ENCODE data around the gene PCDHB10.
"Not testable (repeated sequence)": the region's sequence is repeated elsewhere in the genome, so short reads cannot be mapped to it uniquely, and the experiment has no call there.

DNA sequence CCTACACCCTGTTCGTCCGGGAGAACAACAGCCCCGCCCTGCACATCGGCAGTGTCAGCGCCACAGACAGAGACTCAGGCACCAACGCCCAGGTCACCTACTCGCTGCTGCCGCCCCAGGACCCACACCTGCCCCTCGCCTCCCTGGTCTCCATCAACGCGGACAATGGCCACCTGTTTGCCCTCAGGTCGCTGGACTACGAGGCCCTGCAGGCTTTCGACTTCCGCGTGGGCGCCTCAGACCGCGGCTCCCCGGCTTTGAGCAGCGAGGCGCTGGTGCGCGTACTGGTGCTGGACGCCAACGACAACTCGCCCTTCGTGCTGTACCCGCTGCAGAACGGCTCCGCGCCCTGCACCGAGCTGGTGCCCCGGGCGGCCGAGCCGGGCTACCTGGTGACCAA is 3.5 kb upstream of the PCDHB10 start:
- TF ChIP-seq, protein P1, sequence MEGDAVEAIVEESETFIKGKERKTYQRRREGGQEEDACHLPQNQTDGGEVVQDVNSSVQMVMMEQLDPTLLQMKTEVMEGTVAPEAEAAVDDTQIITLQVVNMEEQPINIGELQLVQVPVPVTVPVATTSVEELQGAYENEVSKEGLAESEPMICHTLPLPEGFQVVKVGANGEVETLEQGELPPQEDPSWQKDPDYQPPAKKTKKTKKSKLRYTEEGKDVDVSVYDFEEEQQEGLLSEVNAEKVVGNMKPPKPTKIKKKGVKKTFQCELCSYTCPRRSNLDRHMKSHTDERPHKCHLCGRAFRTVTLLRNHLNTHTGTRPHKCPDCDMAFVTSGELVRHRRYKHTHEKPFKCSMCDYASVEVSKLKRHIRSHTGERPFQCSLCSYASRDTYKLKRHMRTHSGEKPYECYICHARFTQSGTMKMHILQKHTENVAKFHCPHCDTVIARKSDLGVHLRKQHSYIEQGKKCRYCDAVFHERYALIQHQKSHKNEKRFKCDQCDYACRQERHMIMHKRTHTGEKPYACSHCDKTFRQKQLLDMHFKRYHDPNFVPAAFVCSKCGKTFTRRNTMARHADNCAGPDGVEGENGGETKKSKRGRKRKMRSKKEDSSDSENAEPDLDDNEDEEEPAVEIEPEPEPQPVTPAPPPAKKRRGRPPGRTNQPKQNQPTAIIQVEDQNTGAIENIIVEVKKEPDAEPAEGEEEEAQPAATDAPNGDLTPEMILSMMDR (conservative IDR thresholded peaks at IDR 0.05; ENCODE audit: low read depth, low read length): not testable (repeated sequence)
- not testable (repeated sequence) for TF ChIP-seq EZH2 (IDR thresholded peaks at IDR 0.05; ENCODE audit: borderline replicate concordance, low read depth, low read length, poor library complexity, severe bottlenecking)
